ENCODE data around the gene NR2F1-AS1.

Gene NR2F1-AS1

GRCh38 chr5:93603078-93603792, 22.2 kb upstream of the NR2F1-AS1 start:
- no peak for DNase-seq

DNA sequence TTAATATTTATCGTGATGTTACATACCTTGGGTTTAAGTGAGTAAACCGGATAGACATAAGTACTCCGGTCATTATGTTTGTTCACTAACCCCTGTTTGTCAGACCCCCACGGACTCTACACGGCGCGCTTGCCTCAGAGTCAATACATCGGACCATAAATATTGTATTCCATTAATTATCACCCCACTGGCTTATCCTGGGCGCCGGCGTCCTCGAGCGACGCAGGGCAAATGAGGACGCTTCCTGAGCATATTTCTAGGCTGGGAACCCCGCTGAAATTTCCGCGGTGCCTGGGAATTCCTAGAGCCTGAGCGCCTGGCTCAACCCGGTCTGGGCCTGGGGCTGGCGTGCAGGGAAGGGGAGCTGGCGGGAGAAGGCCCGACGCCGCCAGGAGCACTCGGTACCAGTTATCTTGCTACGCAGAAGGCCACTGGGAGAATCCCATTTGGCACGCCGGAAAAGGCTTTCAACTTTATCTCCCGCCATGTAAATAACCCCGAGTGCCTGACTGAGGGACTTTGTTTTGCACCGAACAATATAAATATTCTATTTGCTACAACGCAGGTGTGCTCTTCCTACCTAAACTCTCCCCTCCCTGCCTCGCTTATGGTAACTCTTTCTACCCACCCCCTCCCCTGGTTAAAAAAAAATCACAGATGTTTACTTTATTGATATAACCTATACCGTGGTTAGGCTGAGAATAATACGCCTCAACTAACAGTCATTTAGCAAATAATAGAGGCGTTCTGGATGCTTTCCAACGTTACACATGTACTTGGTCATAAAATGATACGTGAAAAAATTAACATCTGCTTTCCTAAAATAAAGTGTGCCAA, 21.4 kb upstream of the NR2F1-AS1 start:
- DNase-seq, result no peak

DNA sequence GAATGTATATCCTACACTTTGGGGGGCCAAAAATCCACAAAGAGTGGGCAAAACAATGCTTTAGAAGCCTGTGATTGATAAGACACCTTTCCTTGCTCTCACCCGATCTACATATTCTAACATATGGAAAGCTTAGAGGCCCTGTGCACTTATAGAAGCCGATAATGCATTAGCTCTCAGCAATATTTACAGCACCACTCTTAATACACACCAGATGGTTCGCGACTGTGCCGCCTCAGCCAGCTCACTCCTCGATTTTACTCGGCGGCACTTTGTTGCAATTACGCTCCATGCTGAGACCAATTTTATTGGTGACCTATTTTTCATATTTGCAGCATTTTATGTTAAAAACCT, 20.8 kb upstream of the NR2F1-AS1 start:
- no peak for DNase-seq

- no peak for DNase-seq
Measured at GRCh38 chr5:93601071-93601801, 20.2 kb upstream of the NR2F1-AS1 start.

DNA sequence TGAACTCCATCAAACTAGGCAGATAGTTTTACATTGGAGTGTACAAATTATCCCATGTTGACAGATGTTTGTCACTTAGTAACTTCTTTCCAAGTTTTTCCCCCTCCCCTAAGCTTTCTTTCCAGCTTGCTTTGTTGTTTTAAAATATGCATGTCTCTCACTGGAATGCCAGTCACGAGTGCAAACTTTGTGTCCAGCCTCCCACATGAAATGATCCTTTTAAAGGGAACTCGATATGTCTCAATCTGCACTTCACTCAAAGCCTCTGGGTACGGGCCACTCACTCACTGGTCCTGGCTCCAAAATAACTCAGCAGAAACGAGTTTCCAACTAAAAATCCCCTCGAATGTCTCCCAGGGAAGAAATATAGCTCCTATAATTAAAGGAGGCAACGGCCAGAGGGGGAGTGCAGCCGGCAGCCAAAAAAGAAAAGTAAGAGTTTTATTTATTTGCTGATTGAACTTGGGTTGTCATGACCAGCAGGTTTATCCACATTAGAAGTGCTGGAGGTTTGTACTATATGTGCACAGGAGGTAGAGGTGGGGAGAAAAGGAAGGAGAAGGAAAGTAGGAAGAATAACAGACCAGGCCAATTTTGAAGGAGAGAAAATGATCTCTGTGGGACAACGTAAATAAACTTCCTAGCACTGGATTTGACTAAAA, 19.5 kb upstream of the NR2F1-AS1 start:
- DNase-seq, result no peak

DNA sequence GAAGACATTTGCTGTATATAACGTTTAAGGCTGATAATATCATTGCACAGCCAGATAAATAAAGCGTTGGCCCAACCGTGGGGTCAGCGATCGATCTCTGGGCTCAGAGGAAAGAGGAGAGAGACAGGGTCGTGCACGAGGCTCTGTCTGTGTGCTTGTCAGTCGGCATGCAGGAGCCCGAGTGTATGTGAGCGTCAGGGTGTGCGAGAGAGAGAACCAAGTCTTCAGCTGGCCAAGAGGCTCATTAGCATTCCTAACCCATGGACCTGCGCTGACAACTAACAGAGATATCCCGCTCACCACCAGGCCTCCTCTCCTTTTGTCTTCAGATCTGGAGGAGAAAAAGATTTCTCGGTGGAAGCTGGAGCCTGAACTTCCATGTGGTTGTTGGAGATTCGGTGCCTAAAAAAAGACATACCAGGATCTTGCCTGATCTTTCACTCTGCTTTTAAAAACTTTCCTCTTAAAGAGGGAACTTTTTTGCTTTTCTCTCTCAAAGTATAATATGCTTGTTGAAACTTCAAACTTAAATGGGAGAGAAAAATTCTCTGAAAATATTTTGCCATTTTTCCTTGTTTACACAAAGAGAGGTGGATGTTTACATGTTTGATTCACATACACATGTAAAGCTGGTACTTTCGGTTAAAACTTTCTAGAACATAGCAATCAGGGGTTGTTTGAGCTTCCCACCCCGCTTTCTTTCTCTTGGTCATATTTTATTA, 18.5 kb upstream of the NR2F1-AS1 start:
- DNase-seq, result no peak

DNA sequence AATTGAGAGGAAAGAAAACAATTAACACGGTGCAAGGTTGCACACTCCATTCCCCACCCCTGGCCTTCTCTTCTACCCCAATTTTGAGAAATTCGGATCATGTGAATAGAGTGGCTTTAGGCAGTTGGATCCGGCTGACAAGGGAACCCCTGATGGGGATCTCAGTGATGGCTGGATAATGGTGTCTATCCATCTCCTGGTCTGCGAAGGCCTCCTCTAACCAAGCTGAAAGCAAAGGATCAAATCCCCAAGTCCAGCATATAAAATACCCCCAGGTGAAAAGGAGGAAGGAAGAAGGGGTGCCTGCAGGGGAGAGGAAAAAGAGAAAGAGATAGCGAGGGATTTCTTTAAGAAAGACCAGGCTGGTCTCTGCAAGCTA, 18.0 kb upstream of the NR2F1-AS1 start:
- DNase-seq, result no peak

- no peak for DNase-seq
Measured at GRCh38 chr5:93598091-93599000, 17.3 kb upstream of the NR2F1-AS1 start.

GRCh38 chr5:93596676-93597490, 15.9 kb upstream of the NR2F1-AS1 start:
- no peak for DNase-seq

DNA sequence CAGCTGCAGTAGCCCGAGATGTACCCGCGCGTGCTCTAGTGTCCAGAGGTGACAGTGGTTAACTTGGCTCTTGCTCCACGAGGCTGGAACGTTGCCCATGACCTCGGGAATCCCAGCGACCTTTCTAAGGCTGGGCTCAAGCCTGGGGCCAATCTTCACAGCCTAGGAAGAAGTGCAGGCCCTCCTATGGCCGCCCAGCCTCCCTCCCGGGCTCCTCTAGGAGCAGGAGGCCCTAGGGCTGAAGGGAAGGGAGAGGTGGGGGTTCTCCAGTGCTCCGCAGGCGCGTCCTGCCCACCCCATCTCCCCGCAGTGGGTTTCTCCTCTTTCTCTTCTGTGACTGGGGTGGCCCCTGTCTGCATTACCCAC, 15.3 kb upstream of the NR2F1-AS1 start:
- DNase-seq, result no peak

- DNase-seq, result no peak
Measured at GRCh38 chr5:93595420-93596147, 14.6 kb upstream of the NR2F1-AS1 start.

GRCh38 chr5:93594591-93595419, 13.8 kb upstream of the NR2F1-AS1 start:
- no peak for DNase-seq

- no peak for DNase-seq
Measured at GRCh38 chr5:93593476-93594131, 12.6 kb upstream of the NR2F1-AS1 start.

DNA sequence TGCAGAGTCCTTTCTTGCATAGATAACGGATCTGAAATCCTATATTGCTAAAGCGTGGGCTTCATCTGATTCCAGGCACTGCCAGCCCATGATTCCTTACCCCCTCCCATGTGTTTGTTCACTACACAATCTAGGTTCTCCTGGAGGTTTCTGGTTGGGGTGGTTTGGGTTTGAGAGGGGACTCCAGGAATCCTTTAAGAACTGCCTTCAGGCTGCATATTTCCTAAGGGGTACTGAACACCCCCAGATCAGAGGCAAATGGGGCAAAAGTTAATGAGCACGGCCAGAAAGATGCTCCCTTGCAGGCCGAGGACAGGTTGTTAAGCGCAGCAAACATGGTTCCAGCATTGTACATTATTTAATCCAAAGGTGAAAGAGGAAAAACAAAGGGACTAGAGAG, 11.9 kb upstream of the NR2F1-AS1 start:
- no peak for DNase-seq

- no peak for DNase-seq
Measured at GRCh38 chr5:93591323-93591945, 10.4 kb upstream of the NR2F1-AS1 start.

DNA sequence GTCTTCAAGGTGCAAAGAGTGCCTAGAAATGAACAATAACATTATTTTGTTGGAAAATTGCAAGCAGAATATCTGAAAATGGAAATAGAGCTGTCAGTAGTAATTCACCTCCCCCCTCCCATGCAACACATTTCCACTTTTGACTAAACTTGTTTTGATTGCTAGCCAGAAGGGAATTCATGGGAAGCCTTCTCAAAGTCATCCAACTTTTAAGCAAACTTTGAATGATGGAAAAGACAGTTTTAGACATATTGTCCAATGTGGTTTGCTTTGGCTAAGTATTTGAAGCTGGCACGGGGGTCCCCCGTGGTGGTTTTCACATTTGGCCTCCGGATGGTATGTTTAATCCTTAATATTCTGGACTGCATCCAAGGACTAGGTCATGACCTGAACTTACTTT, 9.5 kb upstream of the NR2F1-AS1 start:
- no peak for DNase-seq

DNA sequence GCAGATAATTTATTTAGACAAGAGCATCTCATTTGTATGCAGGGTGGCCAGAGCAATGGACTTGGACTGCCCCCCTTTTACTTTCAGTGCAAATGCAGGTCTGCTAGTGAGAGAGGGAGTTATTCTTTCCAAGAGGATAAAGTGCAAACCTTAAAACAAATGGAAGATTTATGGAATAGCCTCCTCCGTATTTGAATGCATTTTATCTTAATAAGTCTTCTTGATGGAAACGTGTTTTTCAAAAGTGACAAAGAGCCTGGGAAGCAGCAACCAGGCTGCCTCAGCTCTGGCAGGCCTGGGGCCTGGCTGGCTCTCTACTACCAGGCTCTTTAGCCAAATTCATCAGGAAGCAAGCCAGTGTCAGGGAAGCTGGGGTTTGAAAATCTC, 8.8 kb upstream of the NR2F1-AS1 start:
- no peak for DNase-seq

Measured in stimulated activated CD4-positive, alpha-beta T cell treated with anti-CD3 and anti-CD28 coated beads, Interleukin-2, amount 100 ng/mL, for 48 hours (primary cell).